A549 (cell line): ENCODE measurements around the gene BCL6B. TPM values are rescaled to one million over a fixed set of nuclear protein-coding genes. Genes with fewer than 3 reads are reported as not detected.

Experiments
- polyA plus RNA-seq, 4 experiments: library from polyadenylated mRNA; depleted of rRNA in 3 of 4; stranded (reverse); fragments of >200 nt; fragmentation: RNase III in 1 of 4; extraction: RNeasy Plus Mini Kit Qiagen cat#74134 plus additional on column Dnase treatment in 1 of 4; gene quantifications; 2 replicates in 3 of 4; 3 replicates in 1 of 4; pipeline ENCODE4 v1.2.3, GENCODE V29; 2011 to 2017
- small RNA-seq, 6 experiments: library from RNA; depleted of rRNA; stranded (forward); fragments of <200 nt; gene quantifications; one replicate each; pipeline ENCODE3, GENCODE V24; 2012

BCL6B gene
- polyA plus RNA-seq, 2 of the 4 experiments (the other 2 are of a cell fraction), result 0.04 TPM; not detected in 1

Small RNAs within 50 kb of the gene (small RNA-seq; reads per million reads assigned to genes)
- gene AC120057.1, result 0 reads per million in 6 experiments

Other genes starting within 250 kb of the BCL6B start
- gene FBXO39, start 246.8 kb upstream of the BCL6B start, polyA plus RNA-seq (2011; rRNA removed), result not detected in 2 replicates
- not detected in 3 replicates for gene FBXO39, start 246.8 kb upstream of the BCL6B start, polyA plus RNA-seq (2017; fragmentation: RNase III; extraction: RNeasy Plus Mini Kit Qiagen cat#74134 plus additional on column Dnase treatment)
- not detected in 2 replicates for gene TEKT1, start 191.3 kb upstream of the BCL6B start, polyA plus RNA-seq (2011; rRNA removed)
- not detected in 3 replicates for gene TEKT1, start 191.3 kb upstream of the BCL6B start, polyA plus RNA-seq (2017; fragmentation: RNase III; extraction: RNeasy Plus Mini Kit Qiagen cat#74134 plus additional on column Dnase treatment)
- not detected in 2 replicates for gene ALOX12, start 27.0 kb upstream of the BCL6B start, polyA plus RNA-seq (2011; rRNA removed)
- not detected in 3 replicates for gene ALOX12, start 27.0 kb upstream of the BCL6B start, polyA plus RNA-seq (2017; fragmentation: RNase III; extraction: RNeasy Plus Mini Kit Qiagen cat#74134 plus additional on column Dnase treatment)
- 185 and 210 TPM in 2 replicates for gene RNASEK, start 10.4 kb upstream of the BCL6B start, polyA plus RNA-seq (2011; rRNA removed)
- 388 to 426 TPM (median 424 TPM) in 3 replicates for gene RNASEK, start 10.4 kb upstream of the BCL6B start, polyA plus RNA-seq (2017; fragmentation: RNase III; extraction: RNeasy Plus Mini Kit Qiagen cat#74134 plus additional on column Dnase treatment)
- gene SLC16A13, start 13.0 kb downstream of the BCL6B start, polyA plus RNA-seq (2011; rRNA removed), result 6.2 and 8.0 TPM in 2 replicates
- gene SLC16A13, start 13.0 kb downstream of the BCL6B start, polyA plus RNA-seq (2017; fragmentation: RNase III; extraction: RNeasy Plus Mini Kit Qiagen cat#74134 plus additional on column Dnase treatment), result 6.2 to 10.9 TPM (median 10.4 TPM) in 3 replicates
- gene SLC16A11, start 21.0 kb downstream of the BCL6B start, polyA plus RNA-seq (2011; rRNA removed), result not detected in 2 replicates
- not detected in 3 replicates for gene SLC16A11, start 21.0 kb downstream of the BCL6B start, polyA plus RNA-seq (2017; fragmentation: RNase III; extraction: RNeasy Plus Mini Kit Qiagen cat#74134 plus additional on column Dnase treatment)
- not detected in 2 replicates for gene CLEC10A, start 57.2 kb downstream of the BCL6B start, polyA plus RNA-seq (2011; rRNA removed)
- gene CLEC10A, start 57.2 kb downstream of the BCL6B start, polyA plus RNA-seq (2017; fragmentation: RNase III; extraction: RNeasy Plus Mini Kit Qiagen cat#74134 plus additional on column Dnase treatment), result not detected in 3 replicates
- gene ASGR2, start 91.8 kb downstream of the BCL6B start, polyA plus RNA-seq (2011; rRNA removed), result 0.25 and 0.34 TPM in 2 replicates
- 0.06 TPM in 1 of 3 replicates, not detected in the others for gene ASGR2, start 91.8 kb downstream of the BCL6B start, polyA plus RNA-seq (2017; fragmentation: RNase III; extraction: RNeasy Plus Mini Kit Qiagen cat#74134 plus additional on column Dnase treatment)
- 2.6 and 3.4 TPM in 2 replicates for gene ASGR1, start 156.3 kb downstream of the BCL6B start, polyA plus RNA-seq (2011; rRNA removed)
- 1.0 to 1.6 TPM (median 1.6 TPM) in 3 replicates for gene ASGR1, start 156.3 kb downstream of the BCL6B start, polyA plus RNA-seq (2017; fragmentation: RNase III; extraction: RNeasy Plus Mini Kit Qiagen cat#74134 plus additional on column Dnase treatment)
- gene DLG4, start 196.8 kb downstream of the BCL6B start, polyA plus RNA-seq (2011; rRNA removed), result 8.3 and 9.2 TPM in 2 replicates
- gene DLG4, start 196.8 kb downstream of the BCL6B start, polyA plus RNA-seq (2017; fragmentation: RNase III; extraction: RNeasy Plus Mini Kit Qiagen cat#74134 plus additional on column Dnase treatment), result 16.1 to 22.6 TPM (median 21.3 TPM) in 3 replicates
- 238 and 288 TPM in 2 replicates for gene ACADVL, start 196.9 kb downstream of the BCL6B start, polyA plus RNA-seq (2011; rRNA removed)
- gene ACADVL, start 196.9 kb downstream of the BCL6B start, polyA plus RNA-seq (2017; fragmentation: RNase III; extraction: RNeasy Plus Mini Kit Qiagen cat#74134 plus additional on column Dnase treatment), result 392 to 429 TPM (median 425 TPM) in 3 replicates
- gene DVL2, start 211.5 kb downstream of the BCL6B start, polyA plus RNA-seq (2011; rRNA removed), result 5.7 and 9.6 TPM in 2 replicates
- gene DVL2, start 211.5 kb downstream of the BCL6B start, polyA plus RNA-seq (2017; fragmentation: RNase III; extraction: RNeasy Plus Mini Kit Qiagen cat#74134 plus additional on column Dnase treatment), result 30.7 to 40.4 TPM (median 37.7 TPM) in 3 replicates
- gene PHF23, start 216.4 kb downstream of the BCL6B start, polyA plus RNA-seq (2011; rRNA removed), result 52.1 and 61.2 TPM in 2 replicates
- 70.9 to 80.2 TPM (median 79.1 TPM) in 3 replicates for gene PHF23, start 216.4 kb downstream of the BCL6B start, polyA plus RNA-seq (2017; fragmentation: RNase III; extraction: RNeasy Plus Mini Kit Qiagen cat#74134 plus additional on column Dnase treatment)
- 399 and 502 TPM in 2 replicates for gene GABARAP, start 219.4 kb downstream of the BCL6B start, polyA plus RNA-seq (2011; rRNA removed)
- gene GABARAP, start 219.4 kb downstream of the BCL6B start, polyA plus RNA-seq (2017; fragmentation: RNase III; extraction: RNeasy Plus Mini Kit Qiagen cat#74134 plus additional on column Dnase treatment), result 431 to 510 TPM (median 504 TPM) in 3 replicates
- gene CTDNEP1, start 228.7 kb downstream of the BCL6B start, polyA plus RNA-seq (2011; rRNA removed), result 161 and 251 TPM in 2 replicates
- 145 to 151 TPM (median 147 TPM) in 3 replicates for gene CTDNEP1, start 228.7 kb downstream of the BCL6B start, polyA plus RNA-seq (2017; fragmentation: RNase III; extraction: RNeasy Plus Mini Kit Qiagen cat#74134 plus additional on column Dnase treatment)
- 114 and 133 TPM in 2 replicates for gene ELP5, start 229.2 kb downstream of the BCL6B start, polyA plus RNA-seq (2011; rRNA removed)
- gene ELP5, start 229.2 kb downstream of the BCL6B start, polyA plus RNA-seq (2017; fragmentation: RNase III; extraction: RNeasy Plus Mini Kit Qiagen cat#74134 plus additional on column Dnase treatment), result 89.2 to 97.3 TPM (median 92.1 TPM) in 3 replicates
- gene CLDN7, start 239.4 kb downstream of the BCL6B start, polyA plus RNA-seq (2011; rRNA removed), result 4.2 and 4.6 TPM in 2 replicates
- 0.59 to 0.97 TPM (median 0.59 TPM) in 3 replicates for gene CLDN7, start 239.4 kb downstream of the BCL6B start, polyA plus RNA-seq (2017; fragmentation: RNase III; extraction: RNeasy Plus Mini Kit Qiagen cat#74134 plus additional on column Dnase treatment)